H9 (cell line): Measurements from ENCODE around the gene SERINC3. TPM values are rescaled to one million over a fixed set of nuclear protein-coding genes. Genes with fewer than 3 reads are reported as not detected.

Experiments used
- DNase-seq: peaks from one replicate; pipeline ENCODE4 v3.0.0-alpha.2; 2017
- H2AFZ ChIP-seq: one replicate; pipeline ENCODE4 v1.6.1; 2013; ENCODE audit warnings: mild to moderate bottlenecking, low read length, control low read depth, moderate library complexity
- H2AK5ac ChIP-seq: 2 replicates; pipeline ENCODE4 v1.6.1; 2013; ENCODE audit warnings: low read length, control low read depth, mixed read lengths; ENCODE audit not compliant: insufficient read length
- H2BK120ac ChIP-seq: one replicate; pipeline ENCODE4 v1.6.1; 2013; ENCODE audit warnings: low read depth, mild to moderate bottlenecking, low read length, control low read depth, inconsistent platforms; ENCODE audit not compliant: poor library complexity, severe bottlenecking
- H2BK12ac ChIP-seq: 2 replicates; pipeline ENCODE4 v1.6.1; 2013; ENCODE audit warnings: low read length, control low read depth, mixed read lengths, low read depth; ENCODE audit not compliant: insufficient read length
- H2BK15ac ChIP-seq: 2 replicates; pipeline ENCODE4 v1.6.1; 2013; ENCODE audit warnings: low read depth, low read length, control low read depth
- H2BK20ac ChIP-seq: one replicate; pipeline ENCODE4 v1.6.1; 2013; ENCODE audit warnings: low read depth, mild to moderate bottlenecking, low read length, control low read depth, inconsistent platforms; ENCODE audit not compliant: poor library complexity, severe bottlenecking
- H2BK5ac ChIP-seq: 2 replicates; pipeline ENCODE4 v1.6.1; 2013; ENCODE audit warnings: low read length, control low read depth, mixed read lengths; ENCODE audit not compliant: insufficient read length
- H3K14ac ChIP-seq: 2 replicates; pipeline ENCODE4 v1.6.1; 2013; ENCODE audit warnings: low read length, control low read depth; ENCODE audit not compliant: insufficient read depth
- H3K18ac ChIP-seq: 2 replicates; pipeline ENCODE4 v1.6.1; 2013; ENCODE audit warnings: low read depth, mild to moderate bottlenecking, mixed read lengths, low read length, control low read depth; ENCODE audit not compliant: insufficient read length
- H3K23ac ChIP-seq: 2 replicates; pipeline ENCODE4 v1.6.1; 2013; ENCODE audit warnings: low read length, control low read depth, mixed read lengths, low read depth; ENCODE audit not compliant: insufficient read length
- H3K23me2 ChIP-seq: 2 replicates; pipeline ENCODE4 v1.6.1; 2013; ENCODE audit warnings: low read depth, mild to moderate bottlenecking, mixed read lengths, low read length, control low read depth; ENCODE audit not compliant: insufficient read length, poor library complexity, severe bottlenecking
- H3K27ac ChIP-seq: 2 replicates; pipeline ENCODE4 v1.5.1; 2013; ENCODE audit warnings: low read length, control low read depth, mixed read lengths, low read depth; ENCODE audit not compliant: insufficient read length
- H3K27me3 ChIP-seq: 2 replicates; pipeline ENCODE4 v1.6.1; 2013; ENCODE audit warnings: low read length, control low read depth, inconsistent platforms; ENCODE audit not compliant: insufficient read depth
- H3K4ac ChIP-seq: 2 replicates; pipeline ENCODE4 v1.6.1; 2013; ENCODE audit warnings: low read depth, mild to moderate bottlenecking, control low read depth, inconsistent platforms, low read length, moderate library complexity
- H3K4me1 ChIP-seq: 2 replicates; pipeline ENCODE4 v1.6.1; 2013; ENCODE audit warnings: low read length, control low read depth, inconsistent platforms; ENCODE audit not compliant: insufficient read depth
- H3K4me2 ChIP-seq: 2 replicates; pipeline ENCODE4 v1.6.1; 2013; ENCODE audit warnings: low read length, control low read depth, mixed read lengths; ENCODE audit not compliant: insufficient read length, insufficient read depth
- H3K56ac ChIP-seq: 2 replicates; pipeline ENCODE4 v1.6.1; 2013; ENCODE audit warnings: low read depth, mild to moderate bottlenecking, mixed read lengths, low read length, control low read depth; ENCODE audit not compliant: insufficient read length
- H3K79me1 ChIP-seq: 2 replicates; pipeline ENCODE4 v1.6.1; 2013; ENCODE audit warnings: low read depth, mild to moderate bottlenecking, moderate library complexity, low read length, control low read depth, inconsistent platforms; ENCODE audit not compliant: insufficient read depth, poor library complexity, severe bottlenecking
- H3K79me2 ChIP-seq: 2 replicates; pipeline ENCODE4 v1.6.1; 2013; ENCODE audit warnings: low read length, control low read depth, inconsistent platforms; ENCODE audit not compliant: insufficient read depth
- H3K9ac ChIP-seq: 2 replicates; pipeline ENCODE4 v1.6.1; 2013; ENCODE audit warnings: low read length, control low read depth, mixed read lengths; ENCODE audit not compliant: insufficient read length; ENCODE audit errors: extremely low read depth
- H3K9me3 ChIP-seq: one replicate; pipeline ENCODE4 v1.6.1; 2013; ENCODE audit warnings: low read depth, low read length, inconsistent platforms; ENCODE audit not compliant: control insufficient read depth
- H3T11ph ChIP-seq: one replicate; pipeline ENCODE4 v1.6.1; 2013; ENCODE audit warnings: mild to moderate bottlenecking, low read length, control low read depth, inconsistent platforms
- H4K20me1 ChIP-seq: one replicate; pipeline ENCODE4 v1.6.1; 2013; ENCODE audit not compliant: control insufficient read depth, insufficient read length, insufficient read depth
- H4K5ac ChIP-seq: 2 replicates; pipeline ENCODE4 v1.6.1; 2013; ENCODE audit warnings: low read depth, mild to moderate bottlenecking, mixed read lengths, low read length, control low read depth; ENCODE audit not compliant: insufficient read length
- H4K8ac ChIP-seq: replicated peaks from 2 replicates; pipeline ENCODE4 v1.6.1; 2013; ENCODE audit warnings: low read length, control low read depth, mixed read lengths, low read depth; ENCODE audit not compliant: insufficient read length
- H4K91ac ChIP-seq: 2 replicates; pipeline ENCODE4 v1.6.1; 2013; ENCODE audit warnings: low read depth, mild to moderate bottlenecking, moderate library complexity, mixed read lengths, low read length, control low read depth; ENCODE audit not compliant: insufficient read length
- H3K27ac Mint-ChIP-seq, 3 experiments: 2 replicates in 2 of 3; 3 replicates in 1 of 3; pipeline ENCODE4 v1.8.0; 2020 to 2021; ENCODE audit warnings: mixed read lengths in 3 of 3, mild to moderate bottlenecking in 1 of 3, moderate library complexity in 1 of 3
- H3K27me3 Mint-ChIP-seq: 2 replicates; pipeline ENCODE4 v1.8.0; 2021; ENCODE audit warnings: low read depth, mild to moderate bottlenecking, moderate library complexity, mixed read lengths
- H3K36me3 Mint-ChIP-seq, 3 experiments: 2 replicates in 2 of 3; 3 replicates in 1 of 3; pipeline ENCODE4 v1.8.0; 2020 to 2021; ENCODE audit warnings: low read depth in 3 of 3, mixed read lengths in 3 of 3; ENCODE audit not compliant: insufficient read depth in 1 of 3
- H3K4me1 Mint-ChIP-seq, 2 experiments: 2 replicates each; pipeline ENCODE4 v1.8.0; 2020; ENCODE audit warnings: mixed read lengths in 2 of 2
- H3K4me3 Mint-ChIP-seq, 2 experiments: 2 replicates in 1 of 2; 3 replicates in 1 of 2; pipeline ENCODE4 v1.8.0; 2020 to 2021; ENCODE audit warnings: mild to moderate bottlenecking in 2 of 2, mixed read lengths in 2 of 2, moderate library complexity in 1 of 2
- H3K9me3 Mint-ChIP-seq, 2 experiments: 2 replicates in 1 of 2; 3 replicates in 1 of 2; pipeline ENCODE4 v1.8.0; 2020; ENCODE audit warnings: mild to moderate bottlenecking in 2 of 2, mixed read lengths in 2 of 2, moderate library complexity in 1 of 2
- WGBS: extraction: QIAGEN DNeasy Blood & Tissue Kit; methylation state at CpG from one replicate; pipeline ENCODE4 v1.1.7; 2013; ENCODE audit warnings: missing lambda C conversion rate, low lambda C conversion rate, mixed read lengths; ENCODE audit not compliant: insufficient read length; ENCODE audit errors: extremely low coverage; 5-methylcytosine and 5-hydroxymethylcytosine counted together
- total RNA-seq: library from RNA; stranded (reverse); gene quantifications from 2 replicates; pipeline ENCODE4 v1.2.1, GENCODE V29; 2021
- TF ChIP-seq, protein P1 (sequence below): fragments of 200-600 bp; sonication (generic); conservative IDR thresholded peaks from 3 replicates; pipeline ENCODE4 v1.8.0; 2021; ENCODE audit warnings: antibody characterized with exemption, mild to moderate bottlenecking

Gene SERINC3
- total RNA-seq, 1 experiment from 2014 or later: 41.5 TPM

DNA sequence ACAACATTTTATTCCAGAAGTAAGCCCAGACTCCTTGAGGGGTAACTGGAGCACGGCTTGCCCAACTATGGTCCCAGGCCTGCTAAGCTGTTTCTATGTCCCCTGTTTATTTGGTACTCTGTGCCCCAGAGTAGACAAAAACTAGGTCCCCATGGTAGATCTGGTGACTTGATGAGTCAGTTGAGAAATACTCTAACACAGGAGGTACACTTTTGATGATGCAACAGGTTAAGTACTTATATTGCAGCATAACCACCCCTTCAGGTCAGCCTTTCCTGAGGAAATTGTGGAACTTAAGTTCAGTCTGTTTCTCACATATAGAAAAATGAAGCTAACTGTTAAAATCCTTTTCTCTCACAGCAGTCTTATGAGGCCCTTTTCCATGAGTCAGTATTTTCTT lies 26.6 kb downstream of the SERINC3 start:
- no peaks in the 10 kb centered on the region for H3K79me1 ChIP-seq
- Mint-ChIP-seq H3K27me3 (no peaks in the 10 kb centered on the region), H3K4me1 (no peaks in the 10 kb centered on the region), H3K36me3 (peaks cover 8 to 55% (median 40%) of the 10 kb centered on the region in 3 experiments; a peak in 5 of 7 replicates), H3K27ac (no peak overlapping the region), H3K4me3 (no peak overlapping the region), H3K9me3 (no peaks in the 10 kb centered on the region)
- no peak overlapping the region for H3K4ac ChIP-seq
- no peak overlapping the region for H4K5ac ChIP-seq
- no peaks in the 10 kb centered on the region for H3K27me3 ChIP-seq
- H2BK15ac ChIP-seq: no peak overlapping the region
- H4K8ac ChIP-seq: no peak overlapping the region
- no peaks in the 10 kb centered on the region for H3K4me1 ChIP-seq
- no peak overlapping the region for H3K18ac ChIP-seq
- H3K27ac ChIP-seq: no peak overlapping the region
- H4K91ac ChIP-seq: no peak overlapping the region
- H2BK12ac ChIP-seq: no peak overlapping the region
- no peak for DNase-seq
- TF ChIP-seq, protein P1, sequence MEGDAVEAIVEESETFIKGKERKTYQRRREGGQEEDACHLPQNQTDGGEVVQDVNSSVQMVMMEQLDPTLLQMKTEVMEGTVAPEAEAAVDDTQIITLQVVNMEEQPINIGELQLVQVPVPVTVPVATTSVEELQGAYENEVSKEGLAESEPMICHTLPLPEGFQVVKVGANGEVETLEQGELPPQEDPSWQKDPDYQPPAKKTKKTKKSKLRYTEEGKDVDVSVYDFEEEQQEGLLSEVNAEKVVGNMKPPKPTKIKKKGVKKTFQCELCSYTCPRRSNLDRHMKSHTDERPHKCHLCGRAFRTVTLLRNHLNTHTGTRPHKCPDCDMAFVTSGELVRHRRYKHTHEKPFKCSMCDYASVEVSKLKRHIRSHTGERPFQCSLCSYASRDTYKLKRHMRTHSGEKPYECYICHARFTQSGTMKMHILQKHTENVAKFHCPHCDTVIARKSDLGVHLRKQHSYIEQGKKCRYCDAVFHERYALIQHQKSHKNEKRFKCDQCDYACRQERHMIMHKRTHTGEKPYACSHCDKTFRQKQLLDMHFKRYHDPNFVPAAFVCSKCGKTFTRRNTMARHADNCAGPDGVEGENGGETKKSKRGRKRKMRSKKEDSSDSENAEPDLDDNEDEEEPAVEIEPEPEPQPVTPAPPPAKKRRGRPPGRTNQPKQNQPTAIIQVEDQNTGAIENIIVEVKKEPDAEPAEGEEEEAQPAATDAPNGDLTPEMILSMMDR: no peak
- H2BK5ac ChIP-seq: no peak overlapping the region
- H3K9me3 ChIP-seq: no peaks in the 10 kb centered on the region
- no peak overlapping the region for H3K9ac ChIP-seq
- H2AFZ ChIP-seq: no peak overlapping the region
- H3K4me2 ChIP-seq: no peak overlapping the region
- H4K20me1 ChIP-seq: no peaks in the 10 kb centered on the region
- no peak overlapping the region for H3K56ac ChIP-seq
- H3K23me2 ChIP-seq: no peaks in the 10 kb centered on the region
- H2BK120ac ChIP-seq: no peak overlapping the region
- H2AK5ac ChIP-seq: no peak overlapping the region
- no peak overlapping the region for H3K23ac ChIP-seq
- no peak overlapping the region for H3T11ph ChIP-seq
- no peak overlapping the region for H3K14ac ChIP-seq
- WGBS: no CpG with 5 or more reads among the region's 1 CpG
- H2BK20ac ChIP-seq: no peak overlapping the region
- no peaks in the 10 kb centered on the region for H3K79me2 ChIP-seq
